ENCODE measurements around the gene ZBP1.

DNA sequence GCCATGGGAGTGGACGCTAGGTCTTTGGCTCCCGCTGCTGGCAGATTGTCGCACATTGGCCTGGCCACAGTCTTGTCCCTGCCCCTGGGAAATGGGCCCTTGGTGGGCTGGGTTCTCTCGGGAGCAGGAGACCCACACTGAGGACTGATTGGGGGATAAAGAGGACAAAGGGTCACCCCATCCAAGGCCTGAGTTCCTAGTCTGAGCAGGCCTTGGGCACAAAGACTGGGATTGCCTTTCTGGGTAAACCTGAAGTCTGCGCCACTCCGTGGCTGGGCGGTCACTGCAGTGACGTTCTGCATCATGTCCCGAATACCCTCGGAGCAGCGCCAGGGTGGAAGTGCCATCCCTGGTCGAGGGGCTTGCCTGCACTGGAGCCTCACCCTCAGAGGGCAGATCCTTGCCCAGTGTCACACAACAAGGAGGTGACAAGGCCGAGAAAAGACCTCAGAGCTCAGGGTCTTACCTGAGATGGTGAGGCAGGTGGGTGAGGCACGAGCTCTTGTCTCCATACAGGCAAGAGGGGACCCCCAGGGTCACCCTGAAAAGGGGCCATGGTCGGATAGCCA is 36.1 kb upstream of the ZBP1 start:
- TF ChIP-seq EZH2 (IDR thresholded peaks at IDR 0.05) (no peak), POLR2AphosphoS5 (IDR thresholded peaks at IDR 0.05; ENCODE audit: borderline replicate concordance, low read depth, low read length) (no peak)

All from SK-N-MC (cell line).